Measurements from ENCODE around the gene RSPO4.

GRCh38 chr20:910870-911770 is 91.0 kb downstream of the RSPO4 start:
- TF ChIP-seq CTCF (IDR thresholded peaks at IDR 0.05) (no peak), POLR2A (IDR thresholded peaks at IDR 0.05) (no peak)
